K562 (cell line): ENCODE results near the gene RNU6-1. TPM values are rescaled to one million over a fixed set of nuclear protein-coding genes. Genes with fewer than 3 reads are reported as not detected.

Source experiments
- ATAC-seq: fragments of 200-7000 bp; cut with Tn5 transposase; 3 replicates; pipeline ENCODE4 v1.9.1; 2020; ENCODE audit warnings: moderate library complexity
- BruUV-seq: library from RNA; stranded (reverse); fragments of 400-500 nt; replicated peaks from 2 replicates; lab custom pipeline; 2021; lab: Mats Ljungman, UMichigan
- CTCF ChIA-PET: fragments of 300-600 bp; formaldehyde crosslinking; extraction: SDS; loops from one replicate; lab custom pipeline; 2021; ENCODE audit warnings: low intra/inter-chr PET ratio; lab: Yijun Ruan, JAX
- POLR2A ChIA-PET: fragments of 300-600, 350-650 bp; sonication (Branson Sonifier 250); formaldehyde crosslinking; extraction: SDS; loops from one replicate; lab custom pipeline; 2021; ENCODE audit warnings: antibody characterized with exemption, inconsistent platforms; lab: Yijun Ruan, JAX
- DNase-seq, 4 experiments: peaks; one replicate each; pipeline versions ENCODE4 v3.0.0 to v3.0.0-alpha.2; 2011 to 2018; ENCODE audit warnings: low spot score in 3 of 4, mixed read lengths in 3 of 4; ENCODE audit errors: extremely low read depth in 1 of 4
- FAIRE-seq: peaks from 2 replicates; lab custom pipeline; 2011; peaks lifted over from hg19 to GRCh38; lab: Jason Lieb, UNC
- H2AFZ ChIP-seq: 2 replicates; pipeline ENCODE4 v1.6.0; 2011; ENCODE audit warnings: low read depth, low read length, control low read depth, inconsistent platforms
- H3K27ac ChIP-seq: fragments of 200-600 bp; 3 replicates; pipeline ENCODE4 v1.8.0; 2011; ENCODE audit warnings: low read depth, mild to moderate bottlenecking, control low read depth, inconsistent platforms, low read length, moderate library complexity, mixed read lengths; ENCODE audit errors: extremely low read depth
- H3K27me3 ChIP-seq, 2 experiments: fragments of 300-600 bp in 1 of 2; 2 replicates in 1 of 2; 3 replicates in 1 of 2; pipeline versions ENCODE4 v1.6.0 to v1.8.0; 2011; ENCODE audit warnings: inconsistent platforms in 2 of 2, low read length in 2 of 2, mild to moderate bottlenecking in 1 of 2, mixed read lengths in 1 of 2, moderate library complexity in 1 of 2; ENCODE audit not compliant: control insufficient read depth in 2 of 2, insufficient read depth in 2 of 2
- H3K36me3 ChIP-seq: fragments of 300-600 bp; 3 replicates; pipeline ENCODE4 v1.8.0; 2011; ENCODE audit warnings: mild to moderate bottlenecking, low read length, inconsistent platforms; ENCODE audit not compliant: control insufficient read depth, insufficient read depth
- H3K4me1 ChIP-seq, 2 experiments: fragments of 200-600 bp in 1 of 2; replicated peaks in 1 of 2; 2 replicates in 1 of 2; 3 replicates in 1 of 2; pipeline versions ENCODE4 v1.5.1 to v1.8.0; 2011; ENCODE audit warnings: inconsistent platforms in 2 of 2, low read length in 2 of 2, mild to moderate bottlenecking in 1 of 2, mixed read lengths in 1 of 2, moderate library complexity in 1 of 2; ENCODE audit not compliant: control insufficient read depth in 2 of 2, insufficient read depth in 2 of 2
- H3K4me2 ChIP-seq: 2 replicates; pipeline ENCODE4 v1.6.1; 2011; ENCODE audit warnings: low read length, control low read depth, inconsistent platforms, mixed read lengths; ENCODE audit not compliant: insufficient read depth
- H3K4me3 ChIP-seq: fragments of 200-600 bp; sonication (generic), shearing (Covaris generic); 2 replicates; pipeline ENCODE4 v1.5.1; 2016; ENCODE audit warnings: control low read depth, inconsistent platforms
- H3K79me2 ChIP-seq: fragments of 200-600 bp; 3 replicates; pipeline ENCODE4 v1.8.0; 2011; ENCODE audit warnings: low read length, inconsistent platforms; ENCODE audit not compliant: control insufficient read depth, insufficient read depth
- H3K9ac ChIP-seq, 2 experiments: 2 replicates each; pipeline versions ENCODE4 v1.6.0 to v1.6.1; 2011; ENCODE audit warnings: low read depth in 2 of 2, low read length in 2 of 2, control low read depth in 1 of 2, inconsistent platforms in 1 of 2, mild to moderate bottlenecking in 1 of 2, mixed read lengths in 1 of 2; ENCODE audit not compliant: insufficient read depth in 1 of 2
- H3K9me1 ChIP-seq: one replicate; pipeline ENCODE4 v1.6.0; 2011; ENCODE audit warnings: inconsistent platforms, mild to moderate bottlenecking, low read length, moderate library complexity; ENCODE audit not compliant: control insufficient read depth, insufficient read depth
- H3K9me3 ChIP-seq: replicated peaks from 2 replicates; pipeline ENCODE4 v1.5.1; 2011; ENCODE audit warnings: low read depth, low read length, inconsistent platforms; ENCODE audit not compliant: control insufficient read depth, insufficient read depth
- H4K20me1 ChIP-seq: replicated peaks from 2 replicates; pipeline ENCODE4 v1.6.1; 2011; ENCODE audit warnings: low read length, inconsistent platforms, mixed read lengths; ENCODE audit not compliant: control insufficient read depth, insufficient read depth
- CTBP1 ChIP-seq: fragments of 450-650 bp; IDR thresholded peaks from 2 replicates; pipeline ENCODE4 v1.6.1; 2016; ENCODE audit warnings: borderline replicate concordance
- KDM2B ChIP-seq: fragments of 250-450 bp; sonication (Bioruptor Pico); IDR thresholded peaks from 2 replicates; pipeline ENCODE4 v1.8.0; 2021; ENCODE audit warnings: mild to moderate bottlenecking, moderate library complexity
- L3MBTL2 ChIP-seq: fragments of 450-650 bp; IDR thresholded peaks from 2 replicates; pipeline ENCODE4 v1.6.1; 2016; ENCODE audit warnings: mild to moderate bottlenecking, moderate library complexity
- NR2C1 ChIP-seq, 2 experiments: fragments of 450-650 bp; IDR thresholded peaks; 2 replicates each; pipeline ENCODE4 v1.6.1; 2017; ENCODE audit warnings: mild to moderate bottlenecking in 2 of 2, antibody characterized with exemption in 1 of 2, inconsistent platforms in 1 of 2, missing compliant biosample characterization in 1 of 2, missing genetic modification characterization in 1 of 2
- PKNOX1 ChIP-seq: fragments of 450-650 bp; IDR thresholded peaks from 2 replicates; pipeline ENCODE4 v1.6.1; 2016
- SOX6 ChIP-seq: fragments of 450-650 bp; IDR thresholded peaks from 2 replicates; pipeline ENCODE4 v1.6.1; 2014; ENCODE audit warnings: mild to moderate bottlenecking
- WGBS: fragments of 100-300 bp; shearing (Covaris generic); methylation state at CpG from one replicate; pipeline ENCODE4 v1.1.6; 2016; ENCODE audit warnings: low coverage, mixed read lengths; ENCODE audit not compliant: insufficient coverage; ENCODE audit errors: missing lambda C conversion rate; 5-methylcytosine and 5-hydroxymethylcytosine counted together
- in situ Hi-C: fragments of 300-500 bp; cut with MboI; formaldehyde crosslinking; loops from 4 replicates; pipeline ENCODE4 v1.15.0; 2018; ENCODE audit warnings: inconsistent platforms, mixed read lengths
- intact Hi-C: fragments of 100-400 bp; cut with micrococcal nuclease; formaldehyde crosslinking; loops from 2 replicates; pipeline ENCODE4 v1.14.2; 2022
- polyA plus RNA-seq, 8 experiments: library from polyadenylated mRNA; depleted of rRNA in 4 of 8; stranded (reverse) in 5 of 8; unstranded in 3 of 8; fragments of >200 nt; fragmentation: Nextera tagmentation in 2 of 8; fragmentation: Illumina TruSeq in 1 of 8; extraction: Ambion mirVana in 2 of 8; extraction: Trizol in 1 of 8; gene quantifications; 2 replicates each; pipeline versions ENCODE4 v1.2.1 to v1.2.3, GENCODE V29; 2011 to 2014; ENCODE audit warnings: inconsistent platforms in 1 of 8, missing spikeins in 1 of 8
- total RNA-seq, 7 experiments: library from RNA; depleted of rRNA in 6 of 7; stranded (reverse); fragments of >200 nt in 6 of 7; fragmentation: Illumina TruSeq in 2 of 7; extraction: Trizol in 2 of 7; gene quantifications; 2 replicates each; pipeline versions ENCODE4 v1.2.1 to v1.2.3, GENCODE V29; 2011 to 2021; ENCODE audit warnings: low replicate concordance in 1 of 7
- TF ChIP-seq, protein P1 (sequence below), 2 experiments: IDR thresholded peaks; 2 replicates each; pipeline ENCODE4 v1.6.1; 2011; ENCODE audit warnings: borderline replicate concordance in 1 of 2, control low read depth in 1 of 2, low read depth in 1 of 2, low read length in 1 of 2, mild to moderate bottlenecking in 1 of 2, mixed read lengths in 1 of 2, moderate library complexity in 1 of 2; ENCODE audit not compliant: insufficient read depth in 1 of 2, insufficient read length in 1 of 2, poor library complexity in 1 of 2, severe bottlenecking in 1 of 2; ENCODE audit errors: extremely low read depth in 1 of 2

Gene RNU6-1
- total and polyA plus RNA-seq, 9 of the 15 experiments (the other 6 are each of a cell fraction or from before 2014, with no cell fraction given) = not detected

- FAIRE-seq (no peak), DNase-seq (peak in 3 of 4 experiments; percentile 43 to 64 (median 51)), ATAC-seq (peak; percentile 37)
- intact Hi-C loops = no loop called here
- peaks cover 11% of the 10 kb centered on the region for H3K9me1 ChIP-seq
- no peak overlapping the region for H3K4me3 ChIP-seq
- H3K27me3 ChIP-seq = no peaks in the 10 kb centered on the region
- H3K4me2 ChIP-seq = no peak overlapping the region
- in situ Hi-C loops = no loop called here
- ChIA-PET CTCF (interaction anchor here (0.6 kb wide), 1 partner anchor 825 kb away, joined by 3 read pairs; no protein-coding TSS in a partner anchor), POLR2A (interaction anchor here (0.7 kb wide), 1 partner anchor 142 kb away, joined by 3 read pairs; no protein-coding TSS in a partner anchor)
- H3K4me1 ChIP-seq = peaks cover 16 to 35% of the 10 kb centered on the region in 2 experiments
- H3K27ac ChIP-seq = no peak overlapping the region
- no peaks in the 10 kb centered on the region for H3K79me2 ChIP-seq
- H2AFZ ChIP-seq = no peak overlapping the region
- peak overlapping the region in 1 of 2 experiments; percentile 77; a peak in 2 of 4 replicates for H3K9ac ChIP-seq
- peaks cover 11% of the 10 kb centered on the region; the same call in 1 of the 2 replicates for H4K20me1 ChIP-seq
- TF ChIP-seq SOX6 (peak; percentile 64), NR2C1 (IDR thresholded peaks at IDR 0.05) (no peak), NR2C1 (tag; IDR thresholded peaks at IDR 0.05) (no peak), CTBP1 (peak; percentile 28; the same call in 1 of the 2 replicates), L3MBTL2 (peak; percentile 26; the same call in 1 of the 2 replicates), PKNOX1 (0 out of 2 replicates have a peak, but pooled peaks have one; percentile 11), KDM2B (CRISPR knock-in tag) (no peak)
- TF ChIP-seq, protein P1, sequence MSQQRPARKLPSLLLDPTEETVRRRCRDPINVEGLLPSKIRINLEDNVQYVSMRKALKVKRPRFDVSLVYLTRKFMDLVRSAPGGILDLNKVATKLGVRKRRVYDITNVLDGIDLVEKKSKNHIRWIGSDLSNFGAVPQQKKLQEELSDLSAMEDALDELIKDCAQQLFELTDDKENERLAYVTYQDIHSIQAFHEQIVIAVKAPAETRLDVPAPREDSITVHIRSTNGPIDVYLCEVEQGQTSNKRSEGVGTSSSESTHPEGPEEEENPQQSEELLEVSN (IDR thresholded peaks at IDR 0.05; ENCODE audit: borderline replicate concordance in 1 of 2, extremely low read depth in 1 of 2, insufficient read depth in 1 of 2, insufficient read length in 1 of 2, low read depth in 1 of 2, low read length in 1 of 2, poor library complexity in 1 of 2, severe bottlenecking in 1 of 2) = peak in 1 of 2 experiments; percentile 14
- H3K36me3 ChIP-seq = no peaks in the 10 kb centered on the region
- WGBS = 26% methylated on average over 22 of the region's 27 CpGs
- BruUV-seq = no TSS peak
- H3K9me3 ChIP-seq = no peaks in the 10 kb centered on the region
Observed at GRCh38 chr15:67803996-67804843, 35.6 kb downstream of the RNU6-1 start.
